Forelimb muscle (tissue), 1 donor: ENCODE measurements around the gene DCDC1. TPM values are rescaled to one million over a fixed set of nuclear protein-coding genes. Genes with fewer than 3 reads are reported as not detected.
A peak's percentile ranks its signal among the peaks of the same experiment; 100 is the strongest.

Experiments
- DNase-seq: peaks from one replicate; pipeline ENCODE4 v3.0.0-alpha.2; 2013; ENCODE audit warnings: low read depth
- polyA plus RNA-seq: library from polyadenylated mRNA; unstranded; fragments of 120-200 nt; gene quantifications from one replicate; pipeline ENCODE4 v1.2.1, GENCODE V29; 2013; ENCODE audit not compliant: insufficient read length

DCDC1 gene
- polyA plus RNA-seq, 1 donor: 0.29 TPM

GRCh38 chr11:30914143-30914762 is 455.3 kb downstream of the DCDC1 start:
- DNase-seq: peak; percentile 39

- DNase-seq: no peak
These were observed 458.3 kb downstream of the DCDC1 start for GRCh38 chr11:30911247-30911646.

- no peak for DNase-seq
These were observed 460.7 kb downstream of the DCDC1 start for GRCh38 chr11:30908857-30909256.

GRCh38 chr11:30908272-30908671 is 461.3 kb downstream of the DCDC1 start:
- no peak for DNase-seq

GRCh38 chr11:30902929-30903328 is 466.6 kb downstream of the DCDC1 start:
- DNase-seq: no peak

GRCh38 chr11:30895046-30895445 is 474.5 kb downstream of the DCDC1 start:
- no peak for DNase-seq

- DNase-seq: no peak
These were observed 476.2 kb downstream of the DCDC1 start for GRCh38 chr11:30893318-30893717.

- DNase-seq: no peak
These were observed 480.3 kb downstream of the DCDC1 start for GRCh38 chr11:30889143-30889794.

GRCh38 chr11:30879322-30880005 is 490.1 kb downstream of the DCDC1 start:
- DNase-seq: peak; percentile 63

GRCh38 chr11:30878400-30878799 is 491.1 kb downstream of the DCDC1 start:
- DNase-seq: no peak

GRCh38 chr11:30876663-30877396 is 492.7 kb downstream of the DCDC1 start:
- DNase-seq: no peak

- no peak for DNase-seq
These were observed 493.3 kb downstream of the DCDC1 start for GRCh38 chr11:30876228-30876627.

GRCh38 chr11:30875806-30876205 is 493.7 kb downstream of the DCDC1 start:
- no peak for DNase-seq

- no peak for DNase-seq
These were observed 495.5 kb downstream of the DCDC1 start for GRCh38 chr11:30873924-30874610.

GRCh38 chr11:30868626-30869081 is 500.9 kb downstream of the DCDC1 start:
- no peak for DNase-seq

GRCh38 chr11:30863209-30863608 is 506.3 kb downstream of the DCDC1 start:
- DNase-seq: no peak

GRCh38 chr11:30861531-30861930 is 508.0 kb downstream of the DCDC1 start:
- no peak for DNase-seq

- DNase-seq: no peak
These were observed 508.5 kb downstream of the DCDC1 start for GRCh38 chr11:30861064-30861463.

- DNase-seq: no peak
These were observed 509.4 kb downstream of the DCDC1 start for GRCh38 chr11:30860146-30860545.

- DNase-seq: peak; percentile 68
These were observed 509.9 kb downstream of the DCDC1 start for GRCh38 chr11:30859669-30860068.

- DNase-seq: no peak
These were observed 514.0 kb downstream of the DCDC1 start for GRCh38 chr11:30855383-30856006.
